Tibial artery (tissue), 4 donors: ENCODE measurements around the gene FOXO6.
"Not testable (repeated sequence)": the region's sequence is repeated elsewhere in the genome, so short reads cannot be mapped to it uniquely, and the experiment has no call there.

Experiments
- DNase-seq, 2 donors: peaks; one replicate each; pipeline ENCODE4 v3.0.0-alpha.2; 2019
- H3K27ac ChIP-seq, 2 donors: fragments of 200-600 bp; sonication (generic) in 1 of 2; 1 replicate in 1 of 2; 2 replicates in 1 of 2; pipeline ENCODE4 v1.5.1; 2018 to 2019; ENCODE audit warnings: mild to moderate bottlenecking in 1 of 2
- H3K27me3 ChIP-seq, 2 donors: fragments of 200-600 bp; sonication (generic) in 1 of 2; one replicate each; pipeline versions ENCODE4 v1.5.1 to v1.6.0; 2016 to 2019
- H3K36me3 ChIP-seq, 3 donors: fragments of 200-600 bp; sonication (generic) in 2 of 3; one replicate each; pipeline ENCODE4 v1.5.1; 2016 to 2019; ENCODE audit warnings: mild to moderate bottlenecking in 2 of 3
- H3K4me1 ChIP-seq, 4 donors: fragments of 200-600 bp; sonication (generic) in 2 of 4; 1 replicate in 3 of 4; 2 replicates in 1 of 4; pipeline ENCODE4 v1.5.1; 2016 to 2019
- H3K4me3 ChIP-seq, 2 donors: fragments of 200-600 bp; sonication (generic) in 1 of 2; 1 replicate in 1 of 2; 2 replicates in 1 of 2; pipeline ENCODE4 v1.5.1; 2018 to 2019; ENCODE audit warnings: mild to moderate bottlenecking in 2 of 2
- H3K9me3 ChIP-seq, 3 donors: fragments of 200-600 bp; sonication (generic) in 1 of 3; one replicate each; pipeline ENCODE4 v1.5.1; 2016 to 2019
- CTCF ChIP-seq, 2 experiments: fragments of 200-600 bp in 1 of 2; fragments of 450-650 bp in 1 of 2; IDR thresholded peaks; one replicate each; pipeline ENCODE4 v1.5.1; 2017 to 2019; ENCODE audit warnings: antibody characterized with exemption in 2 of 2, mild to moderate bottlenecking in 1 of 2, moderate library complexity in 1 of 2
- intact Hi-C: fragments of 100-400 bp; cut with DNase I; formaldehyde crosslinking; loops from one replicate; pipeline ENCODE4 v1.15.0; 2023; ENCODE audit warnings: low total_unique reads

Gene FOXO6

GRCh38 chr1:41330588-41331545 lies 30.4 kb upstream of the FOXO6 start:
- no peaks in the 10 kb centered on the region for H3K4me1 ChIP-seq
- H3K9me3 ChIP-seq: no peaks in the 10 kb centered on the region
- no peak for TF ChIP-seq CTCF (IDR thresholded peaks at IDR 0.05)
- intact Hi-C loops: no loop called here
- H3K36me3 ChIP-seq: no peaks in the 10 kb centered on the region
- no peak overlapping the region for H3K27ac ChIP-seq
- no peak overlapping the region for H3K4me3 ChIP-seq
- DNase-seq: no peak
- peaks cover 0 to 22% of the 10 kb centered on the region in 2 donors for H3K27me3 ChIP-seq

DNA sequence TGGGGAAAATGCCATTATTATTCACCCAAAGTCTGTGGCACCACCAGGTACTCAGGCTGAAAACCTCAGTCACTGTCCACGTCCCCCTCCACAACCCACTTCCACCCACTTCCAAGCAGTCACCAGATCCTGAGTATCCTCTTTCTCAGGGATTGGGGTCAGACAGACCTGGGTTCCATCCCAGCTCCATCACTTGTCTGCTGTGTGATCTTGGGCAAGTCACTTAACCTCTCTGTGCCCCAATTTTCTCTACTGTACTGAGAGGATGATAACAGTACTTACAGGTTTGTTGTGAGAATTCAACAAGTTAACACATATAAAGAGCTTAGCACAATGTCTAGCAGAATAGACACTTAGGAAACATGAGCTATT lies 29.7 kb upstream of the FOXO6 start:
- Histone ChIP-seq H3K4me1 (no peaks in the 10 kb centered on the region), H3K4me3 (no peak overlapping the region), H3K27me3 (peaks cover 0 to 22% of the 10 kb centered on the region in 2 donors), H3K36me3 (no peaks in the 10 kb centered on the region), H3K9me3 (no peaks in the 10 kb centered on the region), H3K27ac (no peak overlapping the region)
- intact Hi-C loops: no loop called here
- TF ChIP-seq CTCF (IDR thresholded peaks at IDR 0.05): no peak
- DNase-seq: no peak

- H3K9me3 ChIP-seq, H3K27ac ChIP-seq, DNase-seq, H3K4me1 ChIP-seq, intact Hi-C loops, H3K36me3 ChIP-seq, H3K4me3 ChIP-seq: not testable (repeated sequence)
- H3K27me3 ChIP-seq: peaks cover 0 to 22% of the 10 kb centered on the region in 2 donors
Measured at GRCh38 chr1:41332161-41332560, 29.1 kb upstream of the FOXO6 start.

- no peaks in the 10 kb centered on the region for H3K9me3 ChIP-seq
- H3K27ac ChIP-seq: no peak overlapping the region
- H3K4me3 ChIP-seq: no peak overlapping the region
- H3K36me3 ChIP-seq: no peaks in the 10 kb centered on the region
- intact Hi-C loops: no loop called here
- H3K27me3 ChIP-seq: peaks cover 0 to 22% of the 10 kb centered on the region in 2 donors
- DNase-seq: no peak
- no peaks in the 10 kb centered on the region for H3K4me1 ChIP-seq
- TF ChIP-seq CTCF (IDR thresholded peaks at IDR 0.05): no peak
Measured at GRCh38 chr1:41333146-41333784, 28.0 kb upstream of the FOXO6 start.

DNA sequence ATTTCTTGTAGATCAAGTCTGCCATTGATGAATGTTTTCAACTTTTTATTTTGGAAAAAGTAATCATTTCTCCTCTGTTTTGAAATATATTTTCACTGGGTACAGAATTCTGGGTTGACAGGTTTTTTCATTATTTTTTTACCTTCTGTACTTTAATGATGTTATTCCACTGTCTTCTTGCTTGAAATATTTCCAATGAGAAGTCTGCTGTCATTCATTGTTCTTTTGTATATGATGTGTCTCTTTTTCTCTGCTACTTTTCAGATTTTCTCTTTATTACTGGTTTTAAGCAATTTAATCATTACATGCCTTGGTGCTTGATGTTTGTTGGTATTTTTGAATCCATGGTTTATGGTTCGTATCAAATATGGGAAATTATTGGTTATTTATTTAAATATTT lies 22.4 kb upstream of the FOXO6 start:
- H3K36me3 ChIP-seq: no peaks in the 10 kb centered on the region
- DNase-seq: no peak
- no peak overlapping the region for H3K4me3 ChIP-seq
- H3K9me3 ChIP-seq: peaks cover 0 to 10% (median 0%) of the 10 kb centered on the region in 3 donors
- H3K27ac ChIP-seq: no peak overlapping the region
- intact Hi-C loops: no loop called here
- peaks cover 0 to 2% of the 10 kb centered on the region in 2 donors for H3K27me3 ChIP-seq
- TF ChIP-seq CTCF (IDR thresholded peaks at IDR 0.05): no peak
- H3K4me1 ChIP-seq: no peaks in the 10 kb centered on the region
